A673 (cell line): ENCODE measurements around the gene CCDC148.

Experiments
- EZH2 ChIP-seq: fragments of 200-600 bp; sonication (generic); IDR thresholded peaks from 2 replicates; pipeline ENCODE4 v1.6.1; 2017; ENCODE audit warnings: borderline replicate concordance, low read depth, mild to moderate bottlenecking, mixed read lengths, antibody characterized with exemption, low read length; ENCODE audit not compliant: poor library complexity, severe bottlenecking
- TF ChIP-seq, protein P1 (sequence below): fragments of 300-800, 200-600 bp; sonication (generic); conservative IDR thresholded peaks from 2 replicates; pipeline ENCODE4 v1.5.1; 2017; ENCODE audit warnings: low read depth, mild to moderate bottlenecking, antibody characterized with exemption, low read length, moderate library complexity, mixed read lengths

DNA sequence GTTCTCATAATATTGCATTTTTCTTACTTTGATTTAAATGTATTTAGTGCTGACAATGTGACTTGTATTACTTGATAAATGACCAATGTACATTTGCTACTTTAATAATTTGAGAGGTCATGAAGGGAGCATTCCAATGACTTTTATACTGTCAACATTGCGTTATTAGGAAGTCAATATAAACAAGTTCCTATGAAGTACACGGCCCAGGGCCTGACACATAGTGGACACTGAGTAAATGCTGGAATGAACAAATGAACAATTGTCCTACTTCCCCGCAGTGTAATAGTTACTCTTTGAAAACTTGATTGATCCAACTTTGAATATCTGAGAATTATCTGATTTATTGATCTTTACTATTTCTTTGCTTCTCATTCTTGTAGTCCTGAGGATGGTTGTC lies 47.5 kb upstream of the CCDC148 start:
- TF ChIP-seq, protein P1, sequence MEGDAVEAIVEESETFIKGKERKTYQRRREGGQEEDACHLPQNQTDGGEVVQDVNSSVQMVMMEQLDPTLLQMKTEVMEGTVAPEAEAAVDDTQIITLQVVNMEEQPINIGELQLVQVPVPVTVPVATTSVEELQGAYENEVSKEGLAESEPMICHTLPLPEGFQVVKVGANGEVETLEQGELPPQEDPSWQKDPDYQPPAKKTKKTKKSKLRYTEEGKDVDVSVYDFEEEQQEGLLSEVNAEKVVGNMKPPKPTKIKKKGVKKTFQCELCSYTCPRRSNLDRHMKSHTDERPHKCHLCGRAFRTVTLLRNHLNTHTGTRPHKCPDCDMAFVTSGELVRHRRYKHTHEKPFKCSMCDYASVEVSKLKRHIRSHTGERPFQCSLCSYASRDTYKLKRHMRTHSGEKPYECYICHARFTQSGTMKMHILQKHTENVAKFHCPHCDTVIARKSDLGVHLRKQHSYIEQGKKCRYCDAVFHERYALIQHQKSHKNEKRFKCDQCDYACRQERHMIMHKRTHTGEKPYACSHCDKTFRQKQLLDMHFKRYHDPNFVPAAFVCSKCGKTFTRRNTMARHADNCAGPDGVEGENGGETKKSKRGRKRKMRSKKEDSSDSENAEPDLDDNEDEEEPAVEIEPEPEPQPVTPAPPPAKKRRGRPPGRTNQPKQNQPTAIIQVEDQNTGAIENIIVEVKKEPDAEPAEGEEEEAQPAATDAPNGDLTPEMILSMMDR = no peak
- no peak for TF ChIP-seq EZH2
